GM12872 (cell line): ENCODE measurements around the gene KNDC1.

Source experiments
- CTCF ChIP-seq: IDR thresholded peaks from 3 replicates; pipeline ENCODE4 v1.5.1; 2011; ENCODE audit warnings: low read depth, mild to moderate bottlenecking, low read length, moderate library complexity; ENCODE audit not compliant: insufficient read depth

The KNDC1 gene

GRCh38 chr10:133249975-133250754, 90.1 kb downstream of the KNDC1 start:
- no peak for TF ChIP-seq CTCF

- TF ChIP-seq CTCF = no peak
Observed at GRCh38 chr10:133251388-133252222, 91.6 kb downstream of the KNDC1 start.

GRCh38 chr10:133252223-133252552, 92.2 kb downstream of the KNDC1 start:
- TF ChIP-seq CTCF = no peak

- no peak for TF ChIP-seq CTCF
Observed at GRCh38 chr10:133253361-133253955, 93.4 kb downstream of the KNDC1 start.

GRCh38 chr10:133254421-133255120, 94.6 kb downstream of the KNDC1 start:
- TF ChIP-seq CTCF = no peak

GRCh38 chr10:133255323-133255722, 95.3 kb downstream of the KNDC1 start:
- TF ChIP-seq CTCF = no peak

GRCh38 chr10:133257489-133258065, 97.6 kb downstream of the KNDC1 start:
- TF ChIP-seq CTCF = no peak
